HG02763 (cell line): ENCODE data around the gene NUTM2D.
"Not testable (repeated sequence)": the region's sequence is repeated elsewhere in the genome, so short reads cannot be mapped to it uniquely, and the experiment has no call there.

Source experiments
- ATAC-seq: cut with Tn5 transposase; IDR thresholded peaks from one replicate; pipeline ENCODE4 v1.9.1; 2021; ENCODE audit warnings: mild to moderate bottlenecking, moderate library complexity; ENCODE audit not compliant: unreplicated experiment

Gene NUTM2D

GRCh38 chr10:87357444-87357843 is at the start of gene NUTM2D:
Gene NUTM2D (plus strand): TSS chr10:87357744. CDS start chr10:87358266, 522 bp downstream.
- not testable (repeated sequence) for ATAC-seq

GRCh38 chr10:87308702-87309101 is 48.8 kb upstream of the NUTM2D start:
- ATAC-seq: not testable (repeated sequence)

- not testable (repeated sequence) for ATAC-seq
Measured at GRCh38 chr10:87309657-87310056, 47.9 kb upstream of the NUTM2D start.

GRCh38 chr10:87311521-87311920 is 46.0 kb upstream of the NUTM2D start:
- not testable (repeated sequence) for ATAC-seq

- not testable (repeated sequence) for ATAC-seq
Measured at GRCh38 chr10:87313649-87314359, 43.7 kb upstream of the NUTM2D start.

GRCh38 chr10:87314360-87314973 is 43.1 kb upstream of the NUTM2D start:
- ATAC-seq: not testable (repeated sequence)

- not testable (repeated sequence) for ATAC-seq
Measured at GRCh38 chr10:87321505-87321904, 36.0 kb upstream of the NUTM2D start.

GRCh38 chr10:87324559-87324958 is 33.0 kb upstream of the NUTM2D start:
- not testable (repeated sequence) for ATAC-seq

GRCh38 chr10:87327958-87328357 is 29.6 kb upstream of the NUTM2D start:
- ATAC-seq: not testable (repeated sequence)

GRCh38 chr10:87329131-87329530 is 28.4 kb upstream of the NUTM2D start:
- ATAC-seq: not testable (repeated sequence)

- ATAC-seq: not testable (repeated sequence)
Measured at GRCh38 chr10:87332687-87333086, 24.9 kb upstream of the NUTM2D start.

- not testable (repeated sequence) for ATAC-seq
Measured at GRCh38 chr10:87340411-87340810, 17.1 kb upstream of the NUTM2D start.

GRCh38 chr10:87341546-87342142 is 15.9 kb upstream of the NUTM2D start:
- ATAC-seq: peak; percentile 10

- ATAC-seq: peak; percentile 85
Measured at GRCh38 chr10:87342249-87342710, 15.3 kb upstream of the NUTM2D start.

- peak; percentile 71 for ATAC-seq
Measured at GRCh38 chr10:87342711-87343258, 14.8 kb upstream of the NUTM2D start.

- not testable (repeated sequence) for ATAC-seq
Measured at GRCh38 chr10:87345743-87346142, 11.8 kb upstream of the NUTM2D start.

GRCh38 chr10:87350161-87350560 is 7.4 kb upstream of the NUTM2D start:
- ATAC-seq: not testable (repeated sequence)

GRCh38 chr10:87352825-87353224 is 4.7 kb upstream of the NUTM2D start:
- ATAC-seq: not testable (repeated sequence)

- ATAC-seq: not testable (repeated sequence)
Measured at GRCh38 chr10:87355110-87355509, 2.4 kb upstream of the NUTM2D start.

- ATAC-seq: not testable (repeated sequence)
Measured at GRCh38 chr10:87358159-87358558, 615 bp downstream of the NUTM2D start.

- ATAC-seq: not testable (repeated sequence)
Measured at GRCh38 chr10:87369514-87370112, 12.1 kb downstream of the NUTM2D start.
